HT1080 (cell line): ENCODE data around the gene PLXDC2. TPM values are rescaled to one million over a fixed set of nuclear protein-coding genes. Genes with fewer than 3 reads are reported as not detected.

ENCODE experiments used
- DNase-seq: peaks from one replicate; pipeline ENCODE4 v3.0.0-alpha.2; 2015; ENCODE audit warnings: low read depth
- total RNA-seq: library from RNA; depleted of rRNA; stranded (reverse); fragments of >200 nt; shearing (Covaris generic); gene quantifications from 2 replicates; pipeline ENCODE4 v1.2.3, GENCODE V29; 2014

PLXDC2 gene
- total RNA-seq, 1 experiment from 2014 or later = 0.48 TPM

DNA sequence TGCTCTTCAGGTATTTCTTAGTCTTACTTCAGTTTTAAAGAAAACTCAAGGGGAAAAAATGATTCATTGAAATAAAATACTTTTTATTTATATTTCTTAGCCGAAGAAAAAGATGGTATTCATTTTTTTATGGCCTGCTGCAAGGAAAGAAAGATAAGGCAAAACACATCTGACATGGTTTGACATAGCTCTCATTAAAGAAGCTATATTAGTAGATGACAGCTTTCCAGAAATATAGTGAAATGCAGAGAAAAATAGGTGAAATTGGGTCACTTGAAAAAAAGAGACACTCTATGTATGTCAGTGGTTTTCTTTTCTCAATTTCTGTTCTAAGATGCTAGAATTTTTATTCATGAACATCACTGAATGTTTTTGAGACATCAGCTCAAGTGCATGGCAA, 438.3 kb downstream of the PLXDC2 start:
- DNase-seq = no peak

DNA sequence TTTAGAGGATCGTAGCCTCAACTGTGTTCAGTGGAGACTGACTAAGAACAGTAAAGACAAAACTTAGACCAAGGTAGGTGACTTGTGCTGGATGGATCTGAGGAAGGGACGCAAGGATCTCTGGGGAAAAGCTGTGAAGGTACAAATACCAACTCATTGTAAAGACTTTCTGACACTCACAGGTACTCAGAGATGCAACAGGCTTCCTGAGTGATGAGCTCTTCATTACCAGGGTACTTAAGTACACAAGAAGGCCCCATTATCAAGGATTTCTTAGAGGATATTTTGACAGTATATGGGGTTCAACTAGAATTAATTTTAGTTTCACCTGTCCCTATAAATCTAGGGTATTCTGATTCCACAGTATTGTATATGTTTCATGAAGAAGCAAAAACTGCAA, 440.7 kb downstream of the PLXDC2 start:
- no peak for DNase-seq

DNA sequence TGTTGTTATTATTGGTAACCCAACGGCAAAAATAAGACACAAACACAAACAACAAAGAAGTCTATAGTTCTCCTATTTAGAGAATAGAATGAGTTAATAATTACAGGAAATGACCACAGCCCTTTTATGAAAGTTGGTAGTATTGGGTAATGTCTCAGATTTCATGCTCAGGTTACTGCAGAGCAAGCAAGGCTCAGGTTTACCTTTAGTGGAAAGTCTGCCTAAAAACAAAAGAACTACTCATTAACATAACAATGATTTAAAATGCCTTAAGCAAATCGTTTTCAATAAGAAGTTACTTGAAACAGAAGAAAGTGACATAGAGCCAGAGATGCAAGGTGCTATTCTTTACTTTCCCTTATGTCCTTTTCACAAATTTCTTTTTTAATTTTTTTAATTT, 441.2 kb downstream of the PLXDC2 start:
- DNase-seq = no peak

DNA sequence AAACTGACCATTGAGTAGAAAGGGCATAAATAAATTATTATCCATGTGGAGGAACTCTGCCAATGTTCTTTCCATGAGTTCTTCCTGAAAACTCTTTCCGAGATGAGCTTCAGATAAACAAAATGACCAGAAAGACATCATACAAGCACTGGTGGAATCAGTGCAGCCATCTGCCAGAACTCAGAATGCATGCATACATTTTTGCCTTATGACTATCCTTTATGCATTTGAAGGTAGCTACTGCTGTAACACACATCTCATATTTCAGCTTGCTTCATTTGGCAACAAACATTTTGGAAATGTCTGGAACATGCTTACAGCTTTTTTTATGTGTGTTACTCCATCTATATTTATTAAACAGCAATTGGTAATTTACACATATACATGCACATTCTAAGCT, 448.9 kb downstream of the PLXDC2 start:
- no peak for DNase-seq

DNA sequence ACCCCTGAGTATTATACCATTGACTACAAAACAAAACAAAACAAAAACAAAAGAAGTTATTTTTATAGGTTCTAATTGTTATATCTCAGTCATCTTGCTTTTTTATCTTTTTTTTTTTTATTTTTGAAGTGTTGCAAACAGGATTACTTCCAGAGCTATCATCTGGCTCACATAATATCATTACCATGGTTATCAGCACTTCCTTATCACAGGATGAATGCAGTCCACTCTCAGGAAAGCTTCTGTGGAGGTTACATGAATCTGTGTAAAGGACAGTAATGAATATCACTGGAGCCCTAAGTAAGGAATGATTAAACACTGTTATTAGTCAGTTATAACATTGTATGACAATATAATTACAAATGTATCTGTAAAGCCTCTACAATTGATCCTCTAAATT, 451.5 kb downstream of the PLXDC2 start:
- no peak for DNase-seq

DNA sequence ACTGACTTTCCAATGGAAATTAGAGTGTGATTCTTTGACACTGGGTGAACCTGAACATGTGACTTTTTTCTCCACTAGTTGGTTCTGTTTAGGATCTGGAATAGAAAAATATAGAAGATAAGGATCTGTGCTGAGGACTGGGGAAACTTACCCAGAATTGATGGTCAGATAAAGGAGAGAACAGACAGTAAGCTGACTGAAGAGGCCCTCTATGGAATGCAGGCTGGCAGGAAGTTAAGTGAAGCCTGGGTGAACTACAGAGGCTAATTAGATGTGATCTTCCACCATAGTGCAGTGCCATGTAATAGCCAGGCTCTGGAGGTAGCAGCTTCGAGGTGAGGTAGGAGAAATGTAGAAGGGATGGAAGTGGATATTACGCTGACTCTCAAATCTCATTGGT, 455.3 kb downstream of the PLXDC2 start:
- DNase-seq = no peak

DNA sequence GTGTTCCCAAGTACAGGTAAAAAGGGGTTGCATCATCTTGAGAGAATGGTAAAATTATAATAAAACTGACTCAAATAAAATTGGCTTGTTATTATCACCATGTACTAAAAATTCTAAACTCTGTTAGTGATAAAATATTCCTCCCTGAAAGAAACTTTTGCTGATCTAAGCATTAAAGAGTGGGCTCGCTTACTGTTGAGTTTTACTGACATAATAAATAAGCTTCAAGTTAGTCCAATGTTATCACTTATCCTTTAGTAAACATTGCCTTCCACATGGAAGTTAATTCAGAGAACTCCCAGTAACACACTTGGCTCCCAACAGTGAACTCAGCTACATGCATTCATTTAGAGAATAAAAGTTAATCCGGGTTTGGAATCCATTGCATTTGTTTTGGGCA, 456.4 kb downstream of the PLXDC2 start:
- no peak for DNase-seq

DNA sequence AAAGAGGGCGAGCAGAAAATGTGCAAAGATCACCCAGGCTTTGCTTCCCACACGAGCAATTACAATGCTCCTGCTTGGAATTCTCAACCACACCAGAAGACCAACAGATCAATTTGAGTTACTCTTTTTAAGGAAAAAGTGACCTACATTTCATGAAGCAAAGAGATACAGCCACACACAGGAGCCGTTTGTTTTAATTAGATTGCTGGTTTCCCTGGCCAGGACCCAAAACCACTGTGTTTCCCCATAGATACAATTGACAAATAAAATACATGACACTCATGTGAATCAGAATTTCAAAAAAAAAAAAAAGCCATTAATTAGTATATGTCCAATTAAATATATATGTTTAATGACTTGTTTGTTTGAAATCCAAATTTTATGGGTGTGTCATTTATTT, 458.3 kb downstream of the PLXDC2 start:
- no peak for DNase-seq

DNA sequence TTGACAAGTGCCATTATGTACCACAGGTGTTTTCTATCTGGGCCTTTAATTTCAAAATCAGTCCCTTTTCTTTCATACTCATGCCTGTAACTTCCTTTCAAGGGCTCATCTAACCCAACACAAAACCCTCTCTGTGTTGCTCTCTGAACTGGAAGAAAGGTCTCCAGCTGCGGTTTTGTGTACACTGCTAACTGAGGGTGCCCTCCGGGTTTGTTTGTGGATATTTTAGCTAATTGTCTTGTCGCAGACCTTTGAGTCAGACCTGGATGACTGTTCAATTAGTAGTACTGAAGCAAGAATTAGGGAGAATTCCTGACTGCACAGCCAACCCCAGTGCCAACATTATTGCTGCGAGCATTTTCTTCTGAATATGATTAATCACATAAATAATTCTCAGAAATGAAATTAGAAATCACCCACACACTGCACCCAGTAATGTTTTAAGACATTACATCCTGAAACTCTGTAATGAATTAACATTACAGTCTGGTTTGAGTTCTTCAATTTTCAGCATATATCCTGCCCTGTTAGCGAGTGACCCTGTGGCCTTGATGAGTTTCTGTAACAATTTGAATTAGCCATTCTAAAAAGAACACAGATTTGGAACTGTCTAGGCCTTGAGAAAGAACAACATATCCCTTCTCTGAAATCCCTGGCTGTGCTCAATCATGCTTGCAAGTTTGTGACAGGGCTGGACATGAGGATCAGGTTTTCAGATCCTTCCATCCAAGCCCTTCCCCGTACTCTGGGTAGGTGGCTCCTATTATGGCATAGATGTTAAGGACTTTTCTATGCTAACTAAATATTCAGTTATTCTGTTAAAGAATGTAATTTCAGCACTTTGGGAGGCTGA, 460.1 kb downstream of the PLXDC2 start:
- DNase-seq = no peak

DNA sequence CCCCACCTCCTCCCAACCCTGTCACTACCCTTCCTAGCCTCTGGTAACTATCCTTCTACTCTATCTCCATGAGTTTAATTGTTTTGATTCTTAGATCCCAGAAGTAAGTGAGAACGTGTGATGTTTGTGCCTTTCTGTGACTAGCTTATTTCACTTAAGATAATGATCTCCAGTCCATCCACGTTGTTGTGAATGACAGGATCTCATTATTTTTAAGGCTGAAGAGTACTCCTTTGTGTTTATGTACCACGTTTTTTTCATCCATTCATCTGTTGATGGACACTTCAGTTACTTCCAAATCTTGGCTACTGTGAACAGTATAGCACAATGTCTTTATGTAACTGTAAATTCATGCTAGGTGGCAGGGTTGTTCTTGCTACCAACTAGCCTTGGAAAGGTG, 461.6 kb downstream of the PLXDC2 start:
- DNase-seq = no peak

DNA sequence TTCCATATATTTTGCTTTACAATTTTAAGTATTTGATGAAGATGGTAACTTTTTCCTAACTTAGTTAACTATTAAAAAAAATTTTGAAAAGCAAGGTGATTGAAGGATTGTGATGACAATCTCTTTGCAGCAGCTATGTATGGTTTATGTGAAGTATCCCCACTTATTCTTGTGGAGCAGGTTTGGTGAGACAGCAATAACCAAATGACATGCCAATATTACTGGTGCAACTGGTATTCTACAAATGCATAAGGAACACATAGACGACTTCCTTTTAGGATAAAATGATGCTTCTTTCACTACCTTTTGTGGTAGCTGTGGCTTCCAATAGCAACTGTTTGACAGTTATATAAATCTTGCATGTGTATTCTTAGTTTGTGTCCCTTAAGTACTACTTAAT, 465.3 kb downstream of the PLXDC2 start:
- no peak for DNase-seq

DNA sequence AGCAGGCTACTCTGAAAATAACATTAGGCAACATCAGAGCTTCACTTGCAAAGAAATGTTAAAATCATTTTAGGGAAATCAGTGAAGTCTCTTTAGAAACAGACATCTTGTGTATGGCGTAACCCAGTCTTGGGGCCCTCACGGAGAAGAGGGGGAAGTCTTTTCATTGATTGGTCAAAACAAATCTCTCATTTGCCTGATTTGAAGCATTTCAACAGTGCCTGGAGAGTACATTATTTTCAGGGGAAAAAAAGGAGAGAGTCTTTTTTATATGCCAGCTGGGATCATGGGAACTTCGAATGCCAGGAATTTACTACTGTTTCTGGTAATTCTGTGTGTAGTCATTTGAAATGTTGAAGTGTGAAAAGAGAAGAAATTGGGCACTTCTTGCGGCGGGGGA, 471.4 kb downstream of the PLXDC2 start:
- no peak for DNase-seq

DNA sequence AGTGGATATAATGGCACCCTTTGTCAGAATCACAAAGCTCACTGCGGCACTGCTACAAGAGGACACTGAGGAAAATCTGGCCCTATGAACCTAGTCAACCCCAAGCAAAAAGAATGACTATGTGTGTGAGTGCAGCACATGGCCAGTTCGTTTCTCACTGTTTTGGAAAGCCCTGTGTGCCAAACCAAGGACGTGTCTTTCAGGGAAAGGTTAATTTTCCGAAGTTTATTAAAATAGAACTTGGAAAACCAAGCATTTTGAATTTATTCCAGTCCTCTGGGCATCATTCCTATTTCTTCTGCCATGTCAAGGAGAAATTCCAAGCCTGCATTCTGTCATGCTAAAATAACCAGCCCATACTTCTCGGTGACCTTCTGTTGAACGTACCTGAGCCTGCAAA, 471.8 kb downstream of the PLXDC2 start:
- no peak for DNase-seq

DNA sequence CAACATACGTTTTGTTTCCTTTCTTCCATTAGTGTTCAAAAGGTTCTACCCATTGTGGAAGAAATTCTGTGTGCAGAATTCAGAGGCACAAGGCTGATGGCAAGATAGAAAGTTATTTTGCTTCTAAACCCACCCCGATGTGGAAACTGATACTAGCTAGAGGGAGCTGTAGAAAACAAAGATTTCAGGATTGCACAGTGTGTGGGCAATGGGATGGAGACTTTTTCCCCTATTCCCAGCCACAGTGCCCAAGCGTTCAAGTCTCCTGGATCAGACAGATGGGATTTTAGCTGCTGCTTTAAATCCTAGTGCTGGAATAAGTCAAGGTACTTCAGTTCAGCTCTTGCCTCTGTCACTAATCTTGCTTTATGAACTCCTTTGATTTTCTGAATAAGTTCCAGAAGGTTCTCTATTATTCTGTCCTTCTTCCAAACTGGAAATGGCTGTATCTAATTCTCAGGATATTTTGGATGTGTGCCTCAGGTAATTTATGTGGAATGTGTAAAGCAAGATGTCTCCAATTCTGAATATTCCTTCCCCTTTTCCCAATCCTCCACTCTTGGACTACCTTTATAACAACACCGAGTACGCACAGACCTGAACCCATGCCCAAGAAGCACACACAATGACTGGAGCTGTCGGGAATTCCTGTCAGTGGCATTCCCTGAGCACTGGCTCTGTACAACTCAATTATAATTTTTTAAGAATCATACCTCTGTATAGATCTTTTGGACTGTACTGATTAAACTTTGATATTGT, 473.0 kb downstream of the PLXDC2 start:
- no peak for DNase-seq

DNA sequence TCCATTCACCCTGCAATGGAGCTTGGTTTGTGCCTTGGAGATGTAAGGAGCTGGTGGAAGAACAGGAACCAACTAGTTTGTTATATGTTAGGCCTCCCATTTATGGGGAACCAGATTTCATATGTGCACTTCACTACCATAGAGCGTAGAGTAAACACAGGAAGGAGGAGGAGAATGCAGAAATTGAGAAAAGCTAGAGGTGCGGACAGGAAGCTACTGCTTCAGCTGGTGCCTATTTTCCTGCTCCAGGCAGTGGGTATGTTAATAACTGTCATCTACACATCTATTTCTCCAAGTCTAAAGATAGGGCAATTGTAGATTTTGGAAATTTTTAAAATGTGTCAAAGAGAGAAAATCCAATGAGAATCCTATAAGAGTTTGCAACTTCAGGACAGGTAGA, 482.2 kb downstream of the PLXDC2 start:
- no peak for DNase-seq

DNA sequence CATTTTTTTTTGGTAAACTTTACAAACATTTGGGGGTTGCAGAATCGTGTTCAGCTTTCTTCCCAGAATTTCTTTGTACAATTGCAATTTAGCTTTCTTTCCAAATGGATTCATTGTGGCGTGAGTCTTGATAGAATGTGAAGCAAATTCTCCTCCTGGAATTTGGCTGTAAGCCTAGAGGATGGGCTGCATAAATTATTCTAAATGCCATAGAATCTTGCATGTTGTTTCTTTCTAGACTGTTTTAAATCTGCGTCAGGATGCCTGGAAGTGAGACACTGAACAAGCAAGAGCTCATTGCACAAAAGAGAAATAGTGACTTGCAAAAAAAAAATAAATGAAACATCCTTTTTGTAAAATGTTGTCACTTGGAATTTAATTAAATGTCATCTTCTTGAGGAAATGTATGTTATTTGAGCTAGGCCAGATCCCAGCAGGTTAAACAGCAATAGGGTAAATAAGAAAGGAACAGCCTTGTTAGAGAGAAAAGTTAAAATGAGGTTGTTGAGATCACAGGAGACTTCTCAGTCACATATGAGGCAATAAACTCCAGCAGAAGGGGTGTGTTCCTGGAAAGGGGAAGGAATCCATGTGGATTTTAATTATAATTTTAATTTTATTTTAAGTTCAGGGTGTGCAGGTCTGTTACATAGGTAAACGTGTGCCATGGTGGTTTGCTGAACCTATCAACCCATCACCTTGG, 483.0 kb downstream of the PLXDC2 start:
- DNase-seq = no peak

DNA sequence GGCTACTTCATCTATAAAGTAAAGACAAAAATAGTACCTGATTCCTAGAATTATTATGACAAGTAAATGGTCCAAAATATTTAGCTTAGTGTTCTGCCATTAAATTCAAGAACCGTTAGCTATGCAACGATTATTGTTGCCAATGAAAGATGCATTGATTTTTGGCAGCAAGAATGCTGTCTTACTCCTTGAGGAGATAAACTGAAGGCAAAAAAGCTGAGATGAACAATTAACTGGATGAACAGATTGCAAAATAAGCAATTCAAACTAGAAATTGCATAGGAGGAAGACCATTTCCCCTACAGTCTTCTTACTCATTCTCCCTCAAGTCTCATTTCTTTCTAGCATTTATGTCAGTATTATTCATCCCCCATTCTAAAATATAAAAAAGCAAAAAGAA, 484.5 kb downstream of the PLXDC2 start:
- DNase-seq = no peak

DNA sequence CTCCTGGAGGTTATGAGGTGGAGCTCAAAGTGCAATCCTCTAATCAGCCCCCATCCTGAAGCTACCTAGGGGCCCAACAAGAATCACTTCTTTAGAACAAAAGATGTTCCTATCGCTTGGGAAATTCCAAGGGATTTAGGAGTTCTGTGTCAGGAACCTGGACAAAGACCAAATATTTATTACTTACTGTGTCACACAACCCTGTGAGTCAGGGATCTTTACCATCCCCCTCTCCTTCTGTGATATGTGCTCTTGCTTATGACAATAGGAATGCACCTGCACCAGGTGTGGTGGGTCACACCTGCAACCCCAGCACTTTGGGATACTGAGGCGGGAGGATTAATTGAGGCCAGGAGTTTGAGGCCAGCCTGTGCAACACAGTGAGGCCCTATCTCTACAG, 485.8 kb downstream of the PLXDC2 start:
- no peak for DNase-seq

DNA sequence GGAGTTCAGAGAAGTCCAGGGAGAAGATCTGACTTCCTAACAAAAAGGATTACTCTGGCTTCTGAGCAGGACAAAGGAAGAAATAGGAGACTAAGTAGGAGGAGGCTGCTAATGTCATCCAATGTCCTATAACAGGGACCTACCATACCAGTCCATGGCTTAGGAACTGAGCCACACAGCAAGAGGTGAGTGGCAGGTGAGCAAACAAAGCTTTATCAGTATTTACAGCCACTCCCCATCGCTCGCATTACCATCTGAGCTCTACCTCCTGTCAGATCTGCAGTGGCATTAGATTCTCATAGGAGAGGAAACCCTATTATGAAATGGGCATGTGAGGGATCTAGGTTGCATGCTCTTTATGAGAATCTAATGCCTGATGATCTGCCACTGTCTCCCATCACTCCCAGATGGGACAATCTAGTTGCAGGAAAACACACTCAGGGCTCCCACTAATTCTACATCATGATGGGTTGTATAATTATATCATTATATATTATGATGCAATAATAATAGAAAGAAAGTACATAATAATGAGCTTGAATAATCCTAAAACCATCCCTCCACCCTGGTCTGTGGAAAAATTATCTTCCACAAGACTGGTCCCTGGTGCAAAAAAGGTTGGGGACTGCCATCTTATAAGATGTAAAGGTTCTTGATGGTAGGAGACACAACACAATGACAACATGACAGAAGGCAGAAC, 487.4 kb downstream of the PLXDC2 start:
- no peak for DNase-seq

DNA sequence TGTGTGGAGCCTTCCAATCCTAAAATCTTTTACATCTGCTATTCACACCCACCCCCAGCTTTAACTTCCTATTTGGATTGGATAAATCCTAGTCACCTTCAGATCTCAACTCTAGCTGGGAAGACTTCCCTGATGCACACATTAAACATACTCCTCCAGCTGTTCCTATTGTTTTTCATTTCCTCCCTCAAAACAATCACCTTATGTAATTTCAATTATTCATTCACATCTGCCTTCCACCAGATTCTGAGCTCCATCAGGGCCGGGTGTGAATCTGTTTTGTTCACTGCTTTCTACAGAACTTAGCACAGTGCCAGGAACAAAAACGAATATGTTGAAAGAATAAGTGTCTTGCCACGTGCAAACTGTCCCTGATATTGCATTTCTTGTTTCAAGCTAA, 497.4 kb downstream of the PLXDC2 start:
- no peak for DNase-seq

DNA sequence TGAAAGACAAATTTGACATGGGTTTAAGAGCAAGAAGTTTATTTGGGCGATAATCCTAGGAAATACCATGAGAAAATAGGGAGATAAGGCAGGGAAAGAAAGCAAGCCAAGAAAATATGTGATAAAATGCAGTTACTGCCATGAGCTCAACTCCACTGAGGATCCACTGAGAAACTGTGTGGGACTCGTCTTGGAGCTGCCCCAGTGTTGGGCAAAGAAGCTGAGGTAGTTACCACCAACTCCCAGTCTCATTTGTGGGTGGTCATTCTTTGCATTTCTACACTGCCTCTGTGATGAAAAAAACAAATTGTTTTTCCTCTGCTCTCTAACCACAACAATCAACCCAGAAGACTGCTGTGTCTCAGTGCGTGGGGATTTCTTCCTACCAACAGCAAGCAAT, 498.2 kb downstream of the PLXDC2 start:
- DNase-seq = no peak

DNA sequence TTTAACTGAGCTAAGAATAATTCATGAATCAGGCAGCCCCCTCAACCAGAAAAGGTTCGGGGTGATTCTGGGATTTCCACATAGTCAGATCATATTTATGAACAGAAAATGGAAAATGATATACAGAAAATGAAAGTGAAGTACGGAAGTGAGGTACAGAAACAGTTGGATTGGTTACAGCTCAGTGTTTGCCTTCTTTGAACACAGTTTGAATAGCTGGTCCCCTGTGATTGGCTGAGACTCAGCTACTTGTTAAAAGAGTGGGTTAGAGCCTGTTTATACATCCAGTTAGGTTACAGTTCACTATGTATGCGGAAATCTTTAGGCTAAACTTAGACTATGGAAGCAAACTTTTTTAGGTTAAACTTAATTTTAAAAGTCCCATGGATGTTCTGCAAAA, 511.7 kb downstream of the PLXDC2 start:
- DNase-seq = peak; percentile 2
